A673 (cell line): Measurements from ENCODE around the gene MMP3.

Experiments
- CTCF ChIP-seq: fragments of 300-800, 200-600 bp; sonication (generic); conservative IDR thresholded peaks from 2 replicates; pipeline ENCODE4 v1.5.1; 2017; ENCODE audit warnings: low read depth, mild to moderate bottlenecking, antibody characterized with exemption, low read length, moderate library complexity, mixed read lengths
- EZH2 ChIP-seq: fragments of 200-600 bp; sonication (generic); IDR thresholded peaks from 2 replicates; pipeline ENCODE4 v1.6.1; 2017; ENCODE audit warnings: borderline replicate concordance, low read depth, mild to moderate bottlenecking, mixed read lengths, antibody characterized with exemption, low read length; ENCODE audit not compliant: poor library complexity, severe bottlenecking

DNA sequence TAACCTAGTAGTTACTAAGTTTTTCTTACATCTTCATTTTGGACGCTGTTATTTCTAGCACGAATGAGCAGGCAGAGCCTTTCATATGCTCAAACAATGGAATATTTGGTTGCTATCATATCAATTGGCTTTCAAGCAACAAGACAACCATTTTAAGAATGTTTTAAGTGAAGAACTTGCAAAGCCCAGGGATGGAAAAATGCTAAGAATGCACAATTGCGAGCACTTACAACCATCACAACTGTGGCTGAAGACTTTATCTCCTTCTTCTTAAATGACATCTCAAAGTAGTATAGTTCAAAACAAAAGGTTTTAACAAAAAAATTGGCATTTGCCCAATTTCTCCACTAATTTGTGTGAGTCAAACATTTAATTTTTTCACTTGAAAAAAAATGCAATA lies 37.1 kb downstream of the MMP3 start:
- TF ChIP-seq CTCF (no peak), EZH2 (no peak)
